ENCODE measurements around the gene CATSPER3. TPM values are rescaled to one million over a fixed set of nuclear protein-coding genes. Genes with fewer than 3 reads are reported as not detected.

CATSPER3 gene
- total and polyA plus RNA-seq, 2 of the 13 experiments (the other 11 are each of a cell fraction or from before 2014, with no cell fraction given) = 0.33 to 0.37 TPM

DNA sequence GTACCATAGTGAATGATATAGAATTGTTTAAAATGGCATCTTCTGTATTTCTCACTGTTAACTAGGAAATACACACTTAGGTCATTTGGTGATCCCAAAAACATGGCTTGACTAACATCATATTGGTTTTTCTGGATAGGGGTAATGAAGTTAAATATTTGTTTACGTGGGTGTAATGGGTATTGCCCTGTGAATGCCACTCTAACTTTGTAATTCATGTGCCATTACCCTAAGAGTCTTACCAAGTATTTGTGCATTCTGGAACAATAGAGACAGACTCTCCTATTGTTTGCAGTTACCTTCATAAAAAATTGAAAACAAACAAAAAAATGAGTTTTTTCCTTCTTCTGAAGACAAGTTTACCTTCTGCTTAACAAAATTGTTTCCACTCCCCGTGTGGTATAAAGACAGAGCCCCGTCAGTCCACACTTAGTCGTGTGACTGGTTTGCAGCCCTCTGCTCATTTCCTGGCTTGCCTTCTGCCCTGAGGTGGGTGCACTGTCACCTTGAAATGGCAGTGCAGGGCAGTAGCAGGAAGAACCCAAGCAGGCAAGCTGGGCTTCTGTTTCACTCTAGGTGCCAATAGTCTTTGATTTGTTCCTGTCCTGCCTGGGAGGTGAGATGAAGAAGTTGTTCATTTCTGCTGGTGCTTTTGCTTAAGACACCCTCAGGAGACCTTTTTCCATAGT lies 9.6 kb upstream of the CATSPER3 start (continued):
- TF ChIP-seq, protein P1, sequence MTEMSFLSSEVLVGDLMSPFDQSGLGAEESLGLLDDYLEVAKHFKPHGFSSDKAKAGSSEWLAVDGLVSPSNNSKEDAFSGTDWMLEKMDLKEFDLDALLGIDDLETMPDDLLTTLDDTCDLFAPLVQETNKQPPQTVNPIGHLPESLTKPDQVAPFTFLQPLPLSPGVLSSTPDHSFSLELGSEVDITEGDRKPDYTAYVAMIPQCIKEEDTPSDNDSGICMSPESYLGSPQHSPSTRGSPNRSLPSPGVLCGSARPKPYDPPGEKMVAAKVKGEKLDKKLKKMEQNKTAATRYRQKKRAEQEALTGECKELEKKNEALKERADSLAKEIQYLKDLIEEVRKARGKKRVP (CRISPR knock-in tag; IDR thresholded peaks at IDR 0.05) = no peak
- TF ChIP-seq, protein P2, sequence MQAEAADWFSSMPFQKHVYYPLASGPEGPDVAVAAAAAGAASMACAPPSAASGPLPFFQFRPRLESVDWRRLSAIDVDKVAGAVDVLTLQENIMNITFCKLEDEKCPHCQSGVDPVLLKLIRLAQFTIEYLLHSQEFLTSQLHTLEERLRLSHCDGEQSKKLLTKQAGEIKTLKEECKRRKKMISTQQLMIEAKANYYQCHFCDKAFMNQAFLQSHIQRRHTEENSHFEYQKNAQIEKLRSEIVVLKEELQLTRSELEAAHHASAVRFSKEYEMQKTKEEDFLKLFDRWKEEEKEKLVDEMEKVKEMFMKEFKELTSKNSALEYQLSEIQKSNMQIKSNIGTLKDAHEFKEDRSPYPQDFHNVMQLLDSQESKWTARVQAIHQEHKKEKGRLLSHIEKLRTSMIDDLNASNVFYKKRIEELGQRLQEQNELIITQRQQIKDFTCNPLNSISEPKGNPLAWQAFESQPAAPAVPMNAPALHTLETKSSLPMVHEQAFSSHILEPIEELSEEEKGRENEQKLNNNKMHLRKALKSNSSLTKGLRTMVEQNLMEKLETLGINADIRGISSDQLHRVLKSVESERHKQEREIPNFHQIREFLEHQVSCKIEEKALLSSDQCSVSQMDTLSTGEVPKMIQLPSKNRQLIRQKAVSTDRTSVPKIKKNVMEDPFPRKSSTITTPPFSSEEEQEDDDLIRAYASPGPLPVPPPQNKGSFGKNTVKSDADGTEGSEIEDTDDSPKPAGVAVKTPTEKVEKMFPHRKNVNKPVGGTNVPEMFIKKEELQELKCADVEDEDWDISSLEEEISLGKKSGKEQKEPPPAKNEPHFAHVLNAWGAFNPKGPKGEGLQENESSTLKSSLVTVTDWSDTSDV (CRISPR knock-in tag; IDR thresholded peaks at IDR 0.05) = no peak
- TF ChIP-seq JUND (CRISPR knock-in tag; IDR thresholded peaks at IDR 0.05) (no peak), ARNT2 (CRISPR knock-in tag; IDR thresholded peaks at IDR 0.05; ENCODE audit: low read depth) (no peak), FLYWCH1 (CRISPR knock-in tag; IDR thresholded peaks at IDR 0.05) (no peak)

DNA sequence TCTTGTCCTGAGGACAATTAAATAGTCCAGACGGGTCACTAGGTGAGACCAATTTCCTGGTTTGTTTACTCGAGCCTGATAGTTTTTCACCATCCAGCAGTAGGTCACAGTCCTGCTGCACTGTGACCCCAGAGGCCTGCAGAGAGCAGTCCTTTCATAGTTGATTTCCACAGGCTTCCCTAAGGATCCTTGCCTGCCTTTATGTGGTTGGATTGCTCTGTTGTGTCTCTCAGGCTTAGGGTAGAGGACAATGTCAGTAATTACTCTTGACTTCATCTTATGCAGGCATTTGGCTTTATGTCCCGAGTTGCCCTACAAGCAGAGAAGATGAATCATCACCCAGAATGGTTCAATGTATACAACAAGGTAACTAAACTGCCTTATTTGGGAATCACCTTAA lies 9.0 kb upstream of the CATSPER3 start:
- H3K36me3 ChIP-seq (replicated peaks in 1 of 2; ENCODE audit: control insufficient read depth in 1 of 2, insufficient read depth in 2 of 2, low read length in 2 of 2) = peaks cover 0 to 7% of the 10 kb centered on the region in 2 experiments; a peak in 2 of 5 replicates
- no peaks in the 10 kb centered on the region for H4K20me1 ChIP-seq (ENCODE audit: insufficient read depth, low read length)
- intact Hi-C loops (cut with micrococcal nuclease; ENCODE audit: unreplicated experiment) (no loop called here), in situ Hi-C loops (cut with HindIII; ENCODE audit: extremely low pct_ligation_motif_present, low pct_unique_long_range_greater_than_20kb) (no loop called here)
- FAIRE-seq (peak; percentile 89), ATAC-seq (peak; percentile 99), DNase-seq (ENCODE audit: low spot score) (peak; percentile 73)
- no peaks in the 10 kb centered on the region for H3K79me2 ChIP-seq (ENCODE audit: insufficient read depth, low read length)
- H3K27me3 ChIP-seq (ENCODE audit: control insufficient read depth in 1 of 2, insufficient read depth in 2 of 2, low read length in 2 of 2) = no peaks in the 10 kb centered on the region
- ChIA-PET POLR2A (no interaction called here), CTCF (ENCODE audit: low intra/inter-chr PET ratio, low total read pairs) (no interaction called here)
- H3K4me2 ChIP-seq (ENCODE audit: low read depth, low read length) = peak overlapping the region; percentile 62
- no peak overlapping the region for H3K9ac ChIP-seq (ENCODE audit: insufficient read depth, low read depth, low read length)
- H3K4me3 ChIP-seq (replicated peaks in 1 of 3; ENCODE audit: insufficient read depth in 1 of 3, low read depth in 2 of 3, low read length in 3 of 3) = no peak overlapping the region
- H3K9me3 ChIP-seq (ENCODE audit: low read length) = peaks cover 11% of the 10 kb centered on the region
- no TSS peak for BruUV-seq (replicated peaks)
- peaks cover 28% of the 10 kb centered on the region for H3K4me1 ChIP-seq (ENCODE audit: insufficient read depth, low read length)
- WGBS (ENCODE audit: low lambda C conversion rate) = 0% methylated on average over 3 of the region's 3 CpGs
- H2AFZ ChIP-seq (ENCODE audit: low read length) = no peak overlapping the region
- H3K27ac ChIP-seq (ENCODE audit: extremely low read length, insufficient read depth, low read length) = peak overlapping the region; percentile 28
- no peak for TF ChIP-seq PITX1 (CRISPR knock-in tag; IDR thresholded peaks at IDR 0.05)
- no peak for TF ChIP-seq HOXD1 (CRISPR knock-in tag; IDR thresholded peaks at IDR 0.05)
- no peak for TF ChIP-seq ZNF234 (CRISPR knock-in tag; conservative IDR thresholded peaks at IDR 0.05)
- TF ChIP-seq, protein P3, sequence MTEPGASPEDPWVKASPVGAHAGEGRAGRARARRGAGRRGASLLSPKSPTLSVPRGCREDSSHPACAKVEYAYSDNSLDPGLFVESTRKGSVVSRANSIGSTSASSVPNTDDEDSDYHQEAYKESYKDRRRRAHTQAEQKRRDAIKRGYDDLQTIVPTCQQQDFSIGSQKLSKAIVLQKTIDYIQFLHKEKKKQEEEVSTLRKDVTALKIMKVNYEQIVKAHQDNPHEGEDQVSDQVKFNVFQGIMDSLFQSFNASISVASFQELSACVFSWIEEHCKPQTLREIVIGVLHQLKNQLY (CRISPR knock-in tag; IDR thresholded peaks at IDR 0.05) = no peak
- no peak for TF ChIP-seq ARNT2 (CRISPR knock-in tag; IDR thresholded peaks at IDR 0.05; ENCODE audit: low read depth)
- no peak for TF ChIP-seq ZNF557 (CRISPR knock-in tag; IDR thresholded peaks at IDR 0.05)
- TF ChIP-seq, protein P4, sequence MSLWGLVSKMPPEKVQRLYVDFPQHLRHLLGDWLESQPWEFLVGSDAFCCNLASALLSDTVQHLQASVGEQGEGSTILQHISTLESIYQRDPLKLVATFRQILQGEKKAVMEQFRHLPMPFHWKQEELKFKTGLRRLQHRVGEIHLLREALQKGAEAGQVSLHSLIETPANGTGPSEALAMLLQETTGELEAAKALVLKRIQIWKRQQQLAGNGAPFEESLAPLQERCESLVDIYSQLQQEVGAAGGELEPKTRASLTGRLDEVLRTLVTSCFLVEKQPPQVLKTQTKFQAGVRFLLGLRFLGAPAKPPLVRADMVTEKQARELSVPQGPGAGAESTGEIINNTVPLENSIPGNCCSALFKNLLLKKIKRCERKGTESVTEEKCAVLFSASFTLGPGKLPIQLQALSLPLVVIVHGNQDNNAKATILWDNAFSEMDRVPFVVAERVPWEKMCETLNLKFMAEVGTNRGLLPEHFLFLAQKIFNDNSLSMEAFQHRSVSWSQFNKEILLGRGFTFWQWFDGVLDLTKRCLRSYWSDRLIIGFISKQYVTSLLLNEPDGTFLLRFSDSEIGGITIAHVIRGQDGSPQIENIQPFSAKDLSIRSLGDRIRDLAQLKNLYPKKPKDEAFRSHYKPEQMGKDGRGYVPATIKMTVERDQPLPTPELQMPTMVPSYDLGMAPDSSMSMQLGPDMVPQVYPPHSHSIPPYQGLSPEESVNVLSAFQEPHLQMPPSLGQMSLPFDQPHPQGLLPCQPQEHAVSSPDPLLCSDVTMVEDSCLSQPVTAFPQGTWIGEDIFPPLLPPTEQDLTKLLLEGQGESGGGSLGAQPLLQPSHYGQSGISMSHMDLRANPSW (CRISPR knock-in tag; IDR thresholded peaks at IDR 0.05; ENCODE audit: borderline replicate concordance) = no peak
- TF ChIP-seq ZSCAN29 (CRISPR knock-in tag; conservative IDR thresholded peaks at IDR 0.05) = no peak
- TF ChIP-seq ZBTB7B (CRISPR knock-in tag; IDR thresholded peaks at IDR 0.05) = no peak
- no peak for TF ChIP-seq ZNF205 (CRISPR knock-in tag; IDR thresholded peaks at IDR 0.05)
- no peak for TF ChIP-seq ZNF619 (CRISPR knock-in tag; IDR thresholded peaks at IDR 0.05)
- peak; percentile 50; the same call in 1 of the 2 replicates for TF ChIP-seq SRF (IDR thresholded peaks at IDR 0.05; ENCODE audit: low read depth, low read length)
